ENCODE data around the gene NT5DC3.

GRCh38 chr12:103772367-103773108, 68.5 kb downstream of the NT5DC3 start:
- TF ChIP-seq CTCF (IDR thresholded peaks at IDR 0.05) (no peak), POLR2A (IDR thresholded peaks at IDR 0.05) (no peak)
